A673 (cell line): ENCODE measurements around the gene KIF5C. TPM values are rescaled to one million over a fixed set of nuclear protein-coding genes. Genes with fewer than 3 reads are reported as not detected.

Experiments used
- BruUV-seq: library from RNA; stranded (reverse); fragments of 400-500 nt; replicated peaks from 2 replicates; lab custom pipeline; 2021; lab: Mats Ljungman, UMichigan
- CTCF ChIA-PET: fragments of 300-600 bp; sonication (Branson Sonifier 250); formaldehyde crosslinking; loops from one replicate; lab custom pipeline; 2022; ENCODE audit warnings: antibody characterized with exemption; lab: Charles Lee
- POLR2A ChIA-PET: fragments of 300-600 bp; sonication (Branson Sonifier 250); formaldehyde crosslinking; loops from one replicate; lab custom pipeline; 2022; ENCODE audit warnings: antibody characterized with exemption; ENCODE audit not compliant: low non-redundant PET; lab: Charles Lee
- DNase-seq: peaks from one replicate; pipeline ENCODE4 v3.0.0-alpha.2; 2015; ENCODE audit warnings: low spot score
- H3K27ac ChIP-seq: fragments of 200-600 bp; sonication (generic); 2 replicates; pipeline ENCODE4 v1.5.1; 2016; ENCODE audit warnings: mixed run types, low read depth, mild to moderate bottlenecking, mixed read lengths, antibody characterized with exemption, low read length; ENCODE audit not compliant: poor library complexity, severe bottlenecking
- H3K27me3 ChIP-seq: fragments of 200-600 bp; sonication (generic); replicated peaks from 2 replicates; pipeline ENCODE4 v1.6.1; 2017; ENCODE audit warnings: mixed run types, low read depth, mild to moderate bottlenecking, mixed read lengths, antibody characterized with exemption, low read length; ENCODE audit not compliant: insufficient read depth, poor library complexity
- H3K36me3 ChIP-seq: fragments of 200-600 bp; sonication (generic); 2 replicates; pipeline ENCODE4 v1.6.1; 2016; ENCODE audit warnings: mixed run types, mild to moderate bottlenecking, mixed read lengths, antibody characterized with exemption, low read length; ENCODE audit not compliant: insufficient read depth, poor library complexity, severe bottlenecking
- H3K4me1 ChIP-seq: fragments of 200-600 bp; sonication (generic); 2 replicates; pipeline ENCODE4 v1.6.1; 2017; ENCODE audit warnings: mixed run types, mild to moderate bottlenecking, mixed read lengths, antibody characterized with exemption, low read length; ENCODE audit not compliant: insufficient read depth, poor library complexity, severe bottlenecking
- H3K4me3 ChIP-seq: fragments of 200-600 bp; sonication (generic); 2 replicates; pipeline ENCODE4 v1.5.1; 2016; ENCODE audit warnings: low read depth, mixed run types, mild to moderate bottlenecking, mixed read lengths, low read length; ENCODE audit not compliant: poor library complexity, severe bottlenecking
- H3K9me3 ChIP-seq: fragments of 200-600 bp; sonication (generic); 2 replicates; pipeline ENCODE4 v1.6.1; 2016; ENCODE audit warnings: mixed run types, low read depth, mild to moderate bottlenecking, mixed read lengths, antibody characterized with exemption, low read length; ENCODE audit not compliant: poor library complexity, severe bottlenecking
- EZH2 ChIP-seq: fragments of 200-600 bp; sonication (generic); IDR thresholded peaks from 2 replicates; pipeline ENCODE4 v1.6.1; 2017; ENCODE audit warnings: borderline replicate concordance, low read depth, mild to moderate bottlenecking, mixed read lengths, antibody characterized with exemption, low read length; ENCODE audit not compliant: poor library complexity, severe bottlenecking
- intact Hi-C: fragments of 100-400 bp; cut with micrococcal nuclease; formaldehyde crosslinking; loops from one replicate; pipeline ENCODE4 v1.10.0; 2022; ENCODE audit not compliant: unreplicated experiment
- total RNA-seq: library from RNA; stranded (reverse); gene quantifications from 2 replicates; pipeline ENCODE4 v1.2.3, GENCODE V29; 2021
- TF ChIP-seq, protein P1 (sequence below): fragments of 300-800, 200-600 bp; sonication (generic); conservative IDR thresholded peaks from 2 replicates; pipeline ENCODE4 v1.5.1; 2017; ENCODE audit warnings: low read depth, mild to moderate bottlenecking, antibody characterized with exemption, low read length, moderate library complexity, mixed read lengths

Gene KIF5C
- total RNA-seq, 1 experiment from 2014 or later: 0.58 TPM

DNA sequence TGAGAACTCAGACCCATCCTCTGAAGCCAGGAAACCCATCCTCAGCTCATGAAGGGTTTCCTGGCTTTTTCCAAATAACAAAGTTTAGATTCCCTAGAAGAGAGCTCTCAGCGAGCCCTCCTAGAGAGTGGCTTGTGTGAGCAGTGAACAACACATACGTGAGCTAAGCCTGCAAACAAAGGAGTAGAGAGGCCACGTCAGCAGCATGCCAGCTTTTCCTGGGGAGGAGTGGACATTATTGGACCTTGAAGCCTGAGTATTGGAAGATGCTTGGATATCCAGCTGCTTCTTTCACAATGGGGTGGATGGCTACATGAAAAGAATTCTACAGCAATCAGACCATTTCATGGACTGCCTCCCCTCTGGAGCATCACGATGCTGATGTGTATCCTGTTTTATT is 21.1 kb downstream of the KIF5C start:
- peaks cover 6% of the 10 kb centered on the region for H3K9me3 ChIP-seq
- no peak overlapping the region for H3K27ac ChIP-seq
- no peaks in the 10 kb centered on the region for H3K27me3 ChIP-seq
- no TSS peak for BruUV-seq
- H3K4me1 ChIP-seq: no peaks in the 10 kb centered on the region
- no peak for DNase-seq
- POLR2A ChIA-PET: no interaction called here
- H3K36me3 ChIP-seq: no peaks in the 10 kb centered on the region
- H3K4me3 ChIP-seq: no peak overlapping the region
- TF ChIP-seq EZH2: no peak
- intact Hi-C loops: no loop called here
- CTCF ChIA-PET: no interaction called here

DNA sequence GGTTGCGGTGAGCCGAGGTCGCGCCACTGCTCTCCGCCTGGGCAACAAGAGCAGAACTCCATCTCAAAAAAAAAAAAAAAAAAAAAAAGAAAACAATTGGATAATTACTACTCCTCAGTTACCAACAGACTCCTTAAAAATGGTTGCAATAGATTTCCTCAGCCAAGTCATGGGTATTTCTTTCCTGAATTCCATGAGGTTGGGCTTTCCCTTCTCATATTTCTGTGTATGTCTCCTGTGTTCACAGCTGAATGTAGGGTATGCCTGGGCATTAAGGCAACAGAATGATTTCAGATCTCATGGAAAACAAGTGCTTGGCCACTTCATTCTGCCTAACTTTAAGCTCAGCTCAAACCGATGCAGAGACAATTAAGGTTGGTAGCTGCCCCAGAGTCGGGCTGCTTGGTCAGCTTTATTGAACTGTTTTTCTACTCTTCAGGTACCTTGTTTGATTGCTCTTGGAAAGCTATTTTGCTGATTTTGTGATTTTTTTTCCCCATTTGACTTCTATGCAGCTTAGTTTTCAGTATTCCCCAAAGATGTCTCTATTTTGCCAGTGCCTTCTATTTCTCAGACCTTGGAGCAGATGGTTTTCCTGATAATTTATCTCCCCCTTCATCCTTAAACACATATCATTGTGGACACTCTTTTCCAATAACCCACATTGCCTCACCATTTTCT is 24.8 kb downstream of the KIF5C start:
- no peak overlapping the region for H3K4me3 ChIP-seq
- no peaks in the 10 kb centered on the region for H3K36me3 ChIP-seq
- no peak for TF ChIP-seq EZH2
- TF ChIP-seq, protein P1, sequence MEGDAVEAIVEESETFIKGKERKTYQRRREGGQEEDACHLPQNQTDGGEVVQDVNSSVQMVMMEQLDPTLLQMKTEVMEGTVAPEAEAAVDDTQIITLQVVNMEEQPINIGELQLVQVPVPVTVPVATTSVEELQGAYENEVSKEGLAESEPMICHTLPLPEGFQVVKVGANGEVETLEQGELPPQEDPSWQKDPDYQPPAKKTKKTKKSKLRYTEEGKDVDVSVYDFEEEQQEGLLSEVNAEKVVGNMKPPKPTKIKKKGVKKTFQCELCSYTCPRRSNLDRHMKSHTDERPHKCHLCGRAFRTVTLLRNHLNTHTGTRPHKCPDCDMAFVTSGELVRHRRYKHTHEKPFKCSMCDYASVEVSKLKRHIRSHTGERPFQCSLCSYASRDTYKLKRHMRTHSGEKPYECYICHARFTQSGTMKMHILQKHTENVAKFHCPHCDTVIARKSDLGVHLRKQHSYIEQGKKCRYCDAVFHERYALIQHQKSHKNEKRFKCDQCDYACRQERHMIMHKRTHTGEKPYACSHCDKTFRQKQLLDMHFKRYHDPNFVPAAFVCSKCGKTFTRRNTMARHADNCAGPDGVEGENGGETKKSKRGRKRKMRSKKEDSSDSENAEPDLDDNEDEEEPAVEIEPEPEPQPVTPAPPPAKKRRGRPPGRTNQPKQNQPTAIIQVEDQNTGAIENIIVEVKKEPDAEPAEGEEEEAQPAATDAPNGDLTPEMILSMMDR: no peak
- H3K4me1 ChIP-seq: no peaks in the 10 kb centered on the region
- DNase-seq: no peak
- intact Hi-C loops: no loop called here
- POLR2A ChIA-PET: no interaction called here
- CTCF ChIA-PET: no interaction called here
- H3K27ac ChIP-seq: no peak overlapping the region
- no TSS peak for BruUV-seq
- no peaks in the 10 kb centered on the region for H3K27me3 ChIP-seq
- H3K9me3 ChIP-seq: no peaks in the 10 kb centered on the region

DNA sequence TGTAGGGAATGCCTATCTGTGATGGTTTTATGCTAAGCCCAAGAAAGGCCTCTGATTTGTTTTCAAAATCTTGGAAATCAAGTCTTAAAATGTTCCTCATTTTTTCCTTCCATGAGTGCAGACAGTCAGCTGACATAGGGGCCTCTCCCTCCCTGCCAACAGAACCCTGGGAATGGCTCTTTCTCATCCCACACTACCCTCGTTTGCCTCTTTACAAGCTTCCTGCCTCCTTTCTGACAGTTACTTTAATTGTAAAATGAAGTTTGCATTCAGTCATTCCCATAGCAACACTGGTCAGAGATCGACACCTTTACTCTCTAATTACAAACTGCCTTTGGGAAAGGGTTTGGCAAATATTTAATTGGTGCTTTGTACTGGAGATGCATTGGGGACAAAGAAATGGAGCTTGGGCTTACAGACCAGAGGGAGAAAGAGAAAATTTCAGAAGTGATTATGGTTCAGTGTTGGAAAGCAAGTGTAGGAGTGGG is 25.4 kb downstream of the KIF5C start:
- ChIA-PET POLR2A (no interaction called here), CTCF (no interaction called here)
- BruUV-seq: no TSS peak

More for the DNA sequence above, 25.4 kb downstream of the KIF5C start:
- H3K4me3 ChIP-seq: no peak overlapping the region
- no peaks in the 10 kb centered on the region for H3K4me1 ChIP-seq
- H3K27me3 ChIP-seq: no peaks in the 10 kb centered on the region
- no peak for DNase-seq
- no peaks in the 10 kb centered on the region for H3K9me3 ChIP-seq
- no peak overlapping the region for H3K27ac ChIP-seq
- TF ChIP-seq, protein P1: no peak
- no peak for TF ChIP-seq EZH2
- intact Hi-C loops: no loop called here
- no peaks in the 10 kb centered on the region for H3K36me3 ChIP-seq
